ENCODE data around the gene CFAP298.
"Not testable (repeated sequence)": the region's sequence is repeated elsewhere in the genome, so short reads cannot be mapped to it uniquely, and the experiment has no call there.

The CFAP298 gene

DNA sequence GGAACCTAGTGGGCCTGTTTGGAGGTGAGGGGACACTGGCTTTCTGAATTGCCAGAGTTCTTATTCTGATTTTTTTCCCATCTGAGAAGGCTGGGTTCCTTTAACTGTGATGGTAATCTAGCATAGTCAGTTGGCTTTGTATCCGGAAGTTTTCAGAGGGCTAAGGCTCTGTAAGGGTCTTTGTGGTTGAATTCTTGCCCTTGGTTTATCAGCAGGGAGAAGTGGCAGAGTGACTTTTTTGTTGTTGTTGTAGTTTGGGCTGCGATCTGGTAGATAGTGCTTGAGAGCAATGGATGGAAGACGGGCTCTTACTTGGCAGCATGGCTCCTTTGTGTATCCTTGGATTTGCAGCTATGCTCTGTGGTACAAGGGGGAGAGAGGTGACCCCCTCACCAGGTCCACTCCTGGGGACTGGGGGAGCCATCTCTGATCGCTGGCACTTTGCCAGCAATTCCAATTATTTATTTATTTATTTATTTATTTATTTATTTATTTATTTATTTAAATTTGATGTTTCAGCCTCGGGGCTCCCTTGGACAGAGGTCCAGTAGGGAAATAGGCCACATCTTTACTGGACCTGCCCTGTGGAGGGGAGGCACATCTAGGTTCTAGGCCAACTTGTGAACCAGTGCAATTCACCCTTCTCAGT lies 45.3 kb downstream of the CFAP298 start:
- DNase-seq: no peak

DNA sequence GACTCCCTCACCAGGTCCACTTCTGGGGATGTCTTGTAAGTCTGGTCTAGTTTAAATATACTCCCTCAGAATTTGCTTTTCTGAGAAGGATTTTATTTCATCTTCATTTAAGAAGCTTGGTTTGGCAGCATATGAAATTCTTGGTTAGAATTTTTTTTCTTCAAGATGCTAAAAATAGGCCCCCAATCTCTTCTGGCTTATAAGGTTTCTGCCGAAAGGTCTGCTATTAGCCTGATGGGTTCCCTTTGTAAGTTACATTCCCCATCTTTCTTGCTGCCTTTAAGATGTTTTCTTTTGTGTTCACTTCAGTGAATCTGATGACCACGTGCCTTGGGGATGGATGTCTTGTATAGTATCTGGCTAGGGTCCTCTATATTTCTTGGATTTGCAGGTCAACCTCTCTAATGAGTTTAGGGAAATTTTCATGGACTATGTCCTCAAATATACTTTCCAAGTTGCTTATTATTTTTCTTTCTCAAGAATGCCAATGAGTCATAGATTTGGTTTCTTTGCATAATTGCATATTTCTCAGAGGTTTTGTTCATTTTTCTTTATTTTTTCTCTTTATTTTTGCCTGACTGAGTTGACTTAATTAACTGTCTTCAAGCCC lies 46.2 kb downstream of the CFAP298 start:
- no peak for DNase-seq

- DNase-seq: no peak
Observed at GRCh38 chr21:32562915-32563314, 49.3 kb downstream of the CFAP298 start.

- DNase-seq: peak in 1 of 5 experiments; percentile 9
Observed at GRCh38 chr21:32562426-32562825, 49.8 kb downstream of the CFAP298 start.

GRCh38 chr21:32561476-32561875 lies 50.7 kb downstream of the CFAP298 start:
- not testable (repeated sequence) for DNase-seq

GRCh38 chr21:32560896-32561295 lies 51.3 kb downstream of the CFAP298 start:
- no peak for DNase-seq

- DNase-seq: no peak
Observed at GRCh38 chr21:32559006-32559610, 53.1 kb downstream of the CFAP298 start.

DNA sequence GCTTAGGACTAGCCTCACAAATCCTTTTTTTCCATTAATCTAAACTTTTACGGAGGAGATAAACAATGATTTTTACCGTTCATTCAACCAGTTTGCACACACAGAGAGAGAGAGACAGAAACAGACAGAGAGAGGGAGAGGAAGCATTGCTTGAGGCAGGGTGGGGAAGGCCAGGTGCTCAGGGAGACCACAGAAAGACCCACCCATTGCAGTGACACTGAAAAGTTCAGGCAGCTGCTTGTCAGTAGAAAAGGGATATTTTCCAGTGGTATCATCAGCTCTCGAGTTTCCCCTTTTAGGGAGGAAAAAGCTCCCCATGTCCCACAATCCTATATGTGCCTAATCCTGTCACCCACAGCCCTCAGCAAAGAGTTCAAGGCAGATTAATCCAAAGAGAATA lies 54.1 kb downstream of the CFAP298 start:
- DNase-seq: no peak

GRCh38 chr21:32554832-32555638 lies 57.1 kb downstream of the CFAP298 start:
- no peak for DNase-seq

DNA sequence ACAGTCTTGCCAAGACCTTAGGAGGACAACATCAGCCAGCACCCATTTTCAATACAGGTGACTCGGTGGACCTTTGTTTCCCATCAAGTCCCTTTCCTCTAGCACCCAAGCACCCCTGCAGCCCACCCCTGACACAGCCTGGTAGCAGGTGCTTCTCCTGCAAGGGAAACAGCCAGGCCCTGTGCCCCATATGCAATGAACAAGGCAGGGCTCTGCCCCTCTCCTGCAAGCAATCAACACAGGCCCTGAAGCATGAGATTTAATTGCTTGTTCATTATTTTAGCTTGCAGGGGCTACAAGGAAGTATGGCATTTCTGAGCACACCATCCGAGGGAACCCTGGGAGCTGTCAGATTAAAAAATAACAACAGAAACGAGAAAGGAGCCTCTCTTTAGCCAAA lies 62.3 kb downstream of the CFAP298 start:
- DNase-seq: no peak

DNA sequence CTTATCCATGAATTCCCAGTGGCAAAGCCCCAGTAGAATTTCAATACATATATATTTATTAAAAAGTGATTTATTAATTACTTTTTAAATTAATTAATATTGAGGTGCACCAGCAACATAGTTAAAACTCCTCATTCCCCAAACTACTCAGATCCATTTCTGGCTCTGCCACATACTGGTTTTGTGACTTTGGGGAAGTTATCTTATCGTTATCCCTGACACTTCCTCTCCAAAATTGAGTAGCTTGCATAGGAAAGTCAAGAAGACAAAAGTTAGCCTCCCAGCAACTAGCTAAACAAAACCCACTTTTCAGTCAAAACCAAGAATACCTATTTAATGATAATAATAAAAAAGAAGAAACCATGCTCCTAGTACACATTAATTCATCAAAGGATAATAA lies 62.7 kb downstream of the CFAP298 start:
- no peak for DNase-seq
